Peyer's patch (tissue), 4 donors: ENCODE data around the gene RGS19. TPM values are rescaled to one million over a fixed set of nuclear protein-coding genes. Genes with fewer than 3 reads are reported as not detected.

ENCODE experiments used
- DNase-seq, 3 donors: peaks; one replicate each; pipeline ENCODE4 v3.0.0-alpha.2; 2017 to 2019
- H3K27ac ChIP-seq, 4 donors: fragments of 200-600 bp; sonication (generic); one replicate each; pipeline ENCODE4 v1.5.1; 2016 to 2019
- H3K27me3 ChIP-seq, 2 donors: fragments of 200-600 bp; sonication (generic); one replicate each; pipeline ENCODE4 v1.5.1; 2019
- H3K36me3 ChIP-seq, 3 donors: fragments of 200-600 bp; sonication (generic); one replicate each; pipeline ENCODE4 v1.5.1; 2016 to 2019
- H3K4me1 ChIP-seq, 4 donors: fragments of 200-600 bp; sonication (generic); one replicate each; pipeline ENCODE4 v1.5.1; 2016 to 2019
- H3K4me3 ChIP-seq, 4 donors: fragments of 200-600 bp; sonication (generic); 1 replicate in 3 of 4; 2 replicates in 1 of 4; pipeline ENCODE4 v1.5.1; 2016 to 2019; ENCODE audit warnings: mild to moderate bottlenecking in 1 of 4
- H3K9me3 ChIP-seq, 4 donors: fragments of 200-600 bp; sonication (generic); one replicate each; pipeline ENCODE4 v1.5.1; 2016 to 2019; ENCODE audit warnings: mild to moderate bottlenecking in 1 of 4
- POLR2A ChIP-seq, 2 donors: fragments of 450-650 bp; IDR thresholded peaks; one replicate each; pipeline ENCODE4 v1.5.1; 2017; ENCODE audit warnings: antibody characterized with exemption in 2 of 2, mild to moderate bottlenecking in 2 of 2, moderate library complexity in 2 of 2
- total RNA-seq, 4 donors: library from RNA; depleted of rRNA; stranded (reverse); fragments of >200 nt; gene quantifications; one replicate each; pipeline ENCODE4 v1.1.0, GENCODE V29; 2016
- TF ChIP-seq, protein P1 (sequence below), 6 experiments: fragments of 450-650 bp in 4 of 6; fragments of 200-600 bp in 2 of 6; sonication (generic) in 1 of 6; IDR thresholded peaks; one replicate each; pipeline ENCODE4 v1.5.1; 2017 to 2019; ENCODE audit warnings: antibody characterized with exemption in 6 of 6, mild to moderate bottlenecking in 3 of 6, moderate library complexity in 1 of 6

RGS19 gene
- total RNA-seq, 4 donors from 2014 or later: 3.3 to 39.6 (median 6.8) TPM

DNA sequence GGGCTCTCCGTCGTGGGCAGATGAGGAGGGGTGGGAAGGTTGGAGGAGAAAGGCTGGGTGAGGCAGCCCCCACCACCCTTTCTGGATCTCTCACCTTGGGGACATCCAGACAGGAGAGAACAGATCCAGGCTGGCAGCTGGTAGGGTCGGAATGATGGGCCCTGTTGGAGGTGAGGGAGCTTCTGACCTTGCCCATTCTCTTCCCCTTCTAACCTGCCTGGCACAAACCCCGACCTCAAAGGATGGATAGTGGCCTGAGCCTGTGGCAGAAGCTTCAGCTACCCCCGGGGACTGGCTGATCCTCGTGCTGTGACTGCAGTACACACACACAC lies 34.1 kb upstream of the RGS19 start:
- Histone ChIP-seq H3K27me3 (no peaks in the 10 kb centered on the region), H3K4me3 (no peak overlapping the region), H3K36me3 (no peaks in the 10 kb centered on the region), H3K4me1 (no peaks in the 10 kb centered on the region), H3K27ac (no peak overlapping the region), H3K9me3 (no peaks in the 10 kb centered on the region)
- TF ChIP-seq, protein P1, sequence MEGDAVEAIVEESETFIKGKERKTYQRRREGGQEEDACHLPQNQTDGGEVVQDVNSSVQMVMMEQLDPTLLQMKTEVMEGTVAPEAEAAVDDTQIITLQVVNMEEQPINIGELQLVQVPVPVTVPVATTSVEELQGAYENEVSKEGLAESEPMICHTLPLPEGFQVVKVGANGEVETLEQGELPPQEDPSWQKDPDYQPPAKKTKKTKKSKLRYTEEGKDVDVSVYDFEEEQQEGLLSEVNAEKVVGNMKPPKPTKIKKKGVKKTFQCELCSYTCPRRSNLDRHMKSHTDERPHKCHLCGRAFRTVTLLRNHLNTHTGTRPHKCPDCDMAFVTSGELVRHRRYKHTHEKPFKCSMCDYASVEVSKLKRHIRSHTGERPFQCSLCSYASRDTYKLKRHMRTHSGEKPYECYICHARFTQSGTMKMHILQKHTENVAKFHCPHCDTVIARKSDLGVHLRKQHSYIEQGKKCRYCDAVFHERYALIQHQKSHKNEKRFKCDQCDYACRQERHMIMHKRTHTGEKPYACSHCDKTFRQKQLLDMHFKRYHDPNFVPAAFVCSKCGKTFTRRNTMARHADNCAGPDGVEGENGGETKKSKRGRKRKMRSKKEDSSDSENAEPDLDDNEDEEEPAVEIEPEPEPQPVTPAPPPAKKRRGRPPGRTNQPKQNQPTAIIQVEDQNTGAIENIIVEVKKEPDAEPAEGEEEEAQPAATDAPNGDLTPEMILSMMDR (IDR thresholded peaks at IDR 0.05): no peak
- no peak for TF ChIP-seq POLR2A (IDR thresholded peaks at IDR 0.05)
- DNase-seq: peak in 2 of 3 donors; percentile 24

DNA sequence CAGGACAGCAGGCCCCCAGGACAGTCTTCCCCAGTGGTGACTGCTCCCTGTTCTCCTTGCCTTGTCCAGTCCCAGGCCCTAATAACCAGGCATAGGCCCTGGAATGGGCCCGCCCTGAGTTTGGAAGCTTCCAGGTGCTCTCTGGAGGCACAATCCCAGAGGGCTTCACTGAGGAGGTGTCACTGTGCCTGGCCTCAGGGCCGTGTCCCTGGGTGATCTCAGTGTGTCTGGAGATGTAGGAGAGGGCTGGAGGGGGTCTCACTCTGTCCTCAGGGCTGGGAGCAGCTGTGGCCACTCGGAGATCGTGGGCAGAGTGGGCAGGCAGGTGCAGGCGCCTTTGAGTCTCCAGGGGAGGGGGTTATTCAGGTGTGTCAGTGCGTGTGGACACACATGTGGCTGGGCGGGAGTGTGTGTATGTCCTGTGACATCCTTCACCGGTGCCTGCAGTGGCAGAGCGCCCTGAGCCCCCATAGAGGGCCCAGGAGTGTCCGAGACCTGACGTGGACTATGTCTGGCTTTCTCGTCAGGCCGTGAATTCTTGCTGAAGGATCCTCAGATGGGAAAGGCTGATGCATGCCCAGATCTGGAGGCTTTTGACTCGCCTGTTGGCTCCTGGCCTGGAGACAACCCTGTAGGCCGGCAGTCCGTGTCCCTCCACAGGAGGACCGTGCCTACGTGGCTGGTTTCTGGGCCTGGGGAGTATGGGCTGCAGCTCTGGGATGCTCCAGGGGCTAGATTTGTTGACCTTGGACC lies 33.5 kb upstream of the RGS19 start:
- peak; percentile 9 to 39 (median 32) for DNase-seq
- Histone ChIP-seq H3K36me3 (no peaks in the 10 kb centered on the region), H3K27ac (no peak overlapping the region), H3K4me1 (no peaks in the 10 kb centered on the region), H3K27me3 (no peaks in the 10 kb centered on the region), H3K4me3 (no peak overlapping the region), H3K9me3 (no peaks in the 10 kb centered on the region)
- no peak for TF ChIP-seq POLR2A (IDR thresholded peaks at IDR 0.05)
- TF ChIP-seq, protein P1 (IDR thresholded peaks at IDR 0.05): no peak

- peak; percentile 11 to 34 (median 26) for DNase-seq
- TF ChIP-seq POLR2A (IDR thresholded peaks at IDR 0.05): no peak
- TF ChIP-seq, protein P1 (IDR thresholded peaks at IDR 0.05): no peak
Observed at GRCh38 chr20:64111841-64112641, 32.7 kb upstream of the RGS19 start.

DNA sequence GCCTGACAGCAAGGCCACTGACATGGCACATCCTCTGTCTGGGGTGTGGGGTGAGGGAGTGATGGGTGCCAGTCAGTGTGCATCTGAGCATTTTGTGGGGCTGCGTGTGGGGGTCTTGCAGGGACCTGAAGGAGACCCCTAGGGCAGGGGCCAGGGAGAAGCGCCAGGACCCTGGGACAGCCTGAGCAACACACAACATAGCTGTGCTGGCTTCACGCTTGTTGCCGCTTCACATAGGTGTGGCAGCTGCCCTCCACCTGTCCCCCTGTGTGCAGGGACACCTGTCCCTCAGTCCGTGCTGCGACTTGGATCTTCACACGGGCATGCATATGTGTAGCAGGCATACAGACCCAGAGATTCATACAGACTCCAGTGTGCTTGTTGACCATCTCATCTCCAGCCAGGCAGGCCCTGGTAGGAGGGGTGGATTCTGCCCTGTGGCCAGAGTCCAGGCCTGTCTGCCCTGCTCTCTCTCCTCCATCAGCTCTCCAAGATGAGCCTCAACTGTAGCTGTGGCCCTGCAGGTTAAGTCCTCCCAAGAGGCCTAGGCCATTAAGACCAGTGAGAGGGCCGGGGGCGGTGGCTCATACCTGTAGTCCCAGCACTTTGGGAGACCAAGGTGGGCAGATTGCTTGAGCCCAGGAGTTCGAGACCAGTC lies 31.2 kb upstream of the RGS19 start:
- Histone ChIP-seq H3K27ac (no peak overlapping the region), H3K4me1 (no peaks in the 10 kb centered on the region), H3K9me3 (no peaks in the 10 kb centered on the region), H3K36me3 (no peaks in the 10 kb centered on the region), H3K27me3 (no peaks in the 10 kb centered on the region), H3K4me3 (no peak overlapping the region)
- TF ChIP-seq, protein P1 (IDR thresholded peaks at IDR 0.05): no peak
- no peak for TF ChIP-seq POLR2A (IDR thresholded peaks at IDR 0.05)
- DNase-seq: peak; percentile 15 to 41 (median 28)

More at GRCh38 chr20:64111841-64112641, 32.7 kb upstream of the RGS19 start:
- Histone ChIP-seq H3K4me1 (no peaks in the 10 kb centered on the region), H3K27ac (no peak overlapping the region), H3K27me3 (no peaks in the 10 kb centered on the region), H3K9me3 (no peaks in the 10 kb centered on the region), H3K36me3 (no peaks in the 10 kb centered on the region), H3K4me3 (no peak overlapping the region)

DNA sequence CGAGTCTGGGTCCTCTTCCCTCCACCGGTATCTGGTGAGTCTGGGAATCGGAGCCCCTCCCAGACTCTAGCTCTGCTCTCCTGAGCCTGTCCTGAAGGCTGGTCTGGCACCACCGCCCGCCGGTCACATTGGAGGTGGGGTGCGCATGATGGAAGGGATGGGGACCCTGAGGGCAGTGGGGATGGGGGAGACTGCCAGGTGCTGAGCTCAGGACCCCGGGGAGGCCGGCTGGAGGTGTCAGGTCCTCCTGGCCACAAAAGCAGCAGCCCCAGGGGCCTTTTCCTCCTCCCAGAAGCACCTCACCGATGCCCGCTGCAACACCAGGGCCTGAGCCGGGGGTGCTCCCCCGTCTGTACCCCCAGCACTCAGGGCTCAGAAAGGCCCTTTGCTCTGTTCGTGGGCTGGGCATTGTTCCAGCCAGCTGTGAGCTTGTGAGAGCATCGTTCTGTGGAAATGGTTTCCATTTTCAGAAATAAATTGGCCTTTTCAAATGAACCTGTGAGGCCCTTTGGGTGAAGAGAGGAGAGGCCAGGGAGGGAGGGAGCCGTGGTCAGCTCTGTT lies 30.6 kb upstream of the RGS19 start:
- TF ChIP-seq POLR2A (IDR thresholded peaks at IDR 0.05): no peak
- TF ChIP-seq, protein P1 (IDR thresholded peaks at IDR 0.05): no peak
- Histone ChIP-seq H3K4me3 (no peak overlapping the region), H3K9me3 (no peaks in the 10 kb centered on the region), H3K27ac (no peak overlapping the region), H3K36me3 (no peaks in the 10 kb centered on the region), H3K27me3 (no peaks in the 10 kb centered on the region), H3K4me1 (no peaks in the 10 kb centered on the region)
- DNase-seq: peak in 2 of 3 donors; percentile 8 to 39
